ENCODE results near the gene PLA2G4D. TPM values are rescaled to one million over a fixed set of nuclear protein-coding genes. Genes with fewer than 3 reads are reported as not detected.

Gene PLA2G4D
- polyA plus RNA-seq, 5 donors = 0.12 to 0.18 (median 0.16) TPM

DNA sequence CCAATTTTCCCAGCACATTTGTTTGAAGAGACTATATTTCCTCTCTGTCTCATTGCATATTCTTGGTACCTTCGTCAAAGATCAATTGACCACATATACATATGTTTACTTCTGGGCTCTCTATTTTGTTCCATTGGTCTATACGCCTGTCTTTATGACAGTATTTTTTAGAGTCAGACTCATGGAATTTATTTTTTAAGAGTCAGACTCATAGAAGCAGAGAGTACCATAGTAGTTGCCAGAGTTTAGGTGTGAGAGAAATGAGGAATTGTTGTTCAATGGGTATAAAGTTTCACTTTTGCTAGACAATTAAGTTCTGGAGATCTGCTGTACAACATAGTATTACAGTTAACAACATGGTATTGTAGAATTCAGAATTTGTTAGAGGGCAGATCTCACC lies 35.0 kb upstream of the PLA2G4D start:
- DNase-seq = no peak

DNA sequence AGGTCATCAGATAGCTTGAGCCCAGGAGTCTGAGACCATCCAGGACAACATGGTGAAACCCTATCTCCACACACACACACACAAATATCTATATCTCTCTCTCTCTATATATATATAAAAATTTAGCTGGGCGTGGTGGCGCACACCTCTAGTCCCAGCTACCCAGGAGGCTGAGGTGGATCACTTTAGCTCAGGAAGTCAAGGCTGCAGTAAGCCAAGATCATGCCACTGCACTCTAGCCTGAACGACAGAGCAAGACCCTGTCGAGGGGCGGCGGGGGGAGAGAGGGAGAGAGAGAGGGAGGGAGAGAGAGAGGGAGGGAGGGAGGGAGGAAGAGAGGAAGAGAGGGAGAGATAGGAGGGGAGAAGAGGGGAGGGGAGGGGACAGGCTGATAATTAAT lies 34.1 kb upstream of the PLA2G4D start:
- no peak for DNase-seq

DNA sequence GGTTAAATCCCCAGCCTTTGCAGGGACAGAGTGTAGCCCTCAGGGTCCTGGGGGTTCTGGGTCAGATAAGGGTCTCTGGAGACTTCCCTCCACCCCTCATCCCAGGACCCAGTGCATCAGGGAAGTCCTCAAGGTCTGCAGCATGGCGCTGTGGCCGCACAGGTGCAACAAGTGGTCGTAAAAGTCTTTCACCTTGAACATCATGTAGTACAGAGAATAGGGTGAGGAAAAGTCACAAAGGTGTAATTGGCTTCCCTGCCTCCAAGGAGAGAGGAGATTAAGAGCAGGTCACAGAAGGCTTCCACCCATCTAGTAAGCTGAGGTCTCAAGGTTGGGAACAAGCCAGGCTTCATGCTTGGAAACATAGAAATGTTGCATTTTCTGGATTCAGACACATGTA lies 29.2 kb upstream of the PLA2G4D start:
- no peak for DNase-seq

DNA sequence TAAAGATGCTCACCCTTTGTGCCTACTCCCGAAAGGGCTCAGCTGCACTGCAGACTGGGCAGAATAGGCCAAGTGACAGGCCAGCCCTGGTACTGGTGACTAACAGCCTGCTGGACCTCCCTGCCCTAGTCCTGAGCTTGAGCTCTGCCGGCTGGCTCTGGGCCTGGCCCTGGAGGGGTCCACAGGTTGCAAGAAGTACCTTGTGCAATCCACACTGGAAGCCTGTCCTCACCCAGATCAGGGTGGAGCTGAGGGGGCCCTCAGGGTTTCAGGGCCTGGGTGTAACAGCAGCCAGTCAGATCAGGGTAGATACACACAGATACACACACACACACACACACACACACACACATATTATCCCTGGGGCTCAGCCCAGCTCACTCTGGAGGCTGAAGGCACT lies 27.3 kb upstream of the PLA2G4D start:
- no peak for DNase-seq

DNA sequence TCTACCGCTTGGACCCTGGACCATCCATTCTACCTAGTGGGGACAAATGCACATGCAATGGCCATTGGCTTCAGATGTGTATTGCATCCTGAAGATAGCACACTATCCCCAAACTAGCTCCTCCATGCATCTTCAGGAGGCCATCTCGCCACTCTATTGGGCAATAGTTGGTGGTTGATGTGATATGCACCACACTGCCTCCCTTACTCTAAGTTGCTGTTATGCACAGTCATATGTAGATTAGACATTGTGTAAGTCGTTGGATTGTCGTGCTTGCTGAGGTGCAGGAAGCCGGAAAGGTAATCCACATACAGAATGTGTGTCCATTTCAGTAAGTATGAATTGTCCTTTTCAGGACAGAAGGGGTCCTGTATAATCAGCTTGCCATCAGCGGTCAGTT lies 26.7 kb upstream of the PLA2G4D start:
- DNase-seq = no peak

DNA sequence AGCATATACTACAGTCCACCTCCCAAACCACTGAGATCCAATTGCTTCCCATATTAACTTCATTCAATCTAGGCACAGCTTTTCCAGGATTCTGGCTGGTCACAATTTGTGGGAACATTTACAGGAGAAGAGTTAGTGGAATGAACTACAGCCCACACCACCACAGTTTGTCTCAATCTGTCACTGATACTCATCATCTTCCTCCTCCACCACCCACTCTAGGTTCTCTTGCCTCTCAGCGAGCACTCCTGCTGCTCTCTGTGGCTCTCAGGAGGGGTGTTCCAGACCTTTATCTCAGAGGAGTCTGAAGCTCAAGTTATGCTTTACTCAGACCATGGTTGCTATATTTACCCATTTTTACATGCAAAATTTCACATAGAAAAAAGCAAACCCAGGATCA lies 25.9 kb upstream of the PLA2G4D start:
- DNase-seq = no peak

DNA sequence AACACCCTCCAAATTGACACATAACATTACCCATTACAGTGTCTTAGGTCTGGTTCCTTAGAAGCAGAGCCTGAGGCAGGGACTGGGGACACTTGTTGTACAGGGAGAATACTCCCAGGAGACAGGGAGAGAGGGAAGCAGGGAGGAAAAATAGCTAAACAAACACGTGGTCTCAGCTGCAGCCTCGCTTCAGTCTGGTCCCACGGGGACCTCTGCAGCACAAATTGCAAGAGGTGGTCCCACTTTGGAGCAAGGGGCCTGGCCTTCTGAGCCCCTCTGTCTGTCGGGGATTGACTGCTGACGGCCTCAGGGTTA lies 25.0 kb upstream of the PLA2G4D start:
- DNase-seq = no peak

DNA sequence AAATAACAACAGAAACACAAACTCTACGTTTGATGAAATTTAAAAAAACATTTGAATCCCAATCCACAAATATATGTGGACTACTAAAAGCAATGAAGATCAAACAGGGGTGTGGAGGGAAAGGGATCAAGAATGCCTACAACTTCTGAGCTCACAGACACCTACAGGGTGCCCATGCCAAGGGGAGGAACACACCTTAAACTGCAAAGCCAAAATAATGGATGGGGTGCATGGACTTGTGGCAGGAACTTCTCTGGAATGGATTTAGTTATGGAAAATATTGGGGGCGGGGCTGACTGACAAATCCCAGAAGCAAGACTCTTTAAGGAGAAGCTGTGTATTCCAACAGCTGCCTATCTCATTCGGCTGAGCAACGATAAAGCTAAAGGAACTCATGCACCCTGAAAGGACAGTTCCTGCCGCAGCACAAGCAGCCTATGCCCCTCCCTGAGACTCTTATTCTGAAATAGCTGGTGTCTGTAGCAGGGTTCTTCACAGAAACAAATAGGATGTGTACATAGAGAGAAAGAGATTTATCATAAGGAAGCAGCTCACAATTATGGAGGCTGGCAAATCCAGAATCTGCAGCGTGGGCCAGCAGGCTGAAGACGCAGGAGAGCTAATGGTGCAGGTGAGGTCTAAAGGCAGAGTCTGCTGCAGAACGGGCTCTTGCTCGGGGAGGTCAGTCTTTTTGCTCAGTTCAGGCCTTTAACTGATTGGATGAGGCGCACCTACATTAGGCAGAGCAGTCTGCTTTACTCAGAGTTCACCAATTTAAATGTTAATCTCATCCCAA lies 24.5 kb upstream of the PLA2G4D start:
- DNase-seq = no peak

DNA sequence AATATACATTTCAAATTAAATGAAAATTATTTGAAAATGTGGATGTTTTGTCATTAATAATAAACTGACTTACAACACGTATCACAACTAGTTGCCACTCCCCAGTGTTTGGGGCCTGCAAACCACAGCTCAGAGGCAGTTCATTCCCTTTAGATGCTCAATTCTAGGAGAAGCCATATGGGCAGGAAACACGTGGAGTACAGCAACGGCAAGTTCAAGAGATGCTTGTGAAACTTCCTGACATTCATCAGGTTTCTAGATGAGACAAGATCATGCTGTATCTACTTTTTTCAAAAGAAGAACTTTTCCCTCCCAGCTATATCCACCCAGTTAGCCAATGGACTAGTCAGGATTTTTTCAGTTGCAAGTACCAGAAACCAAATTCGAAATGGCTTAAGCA lies 17.6 kb upstream of the PLA2G4D start:
- no peak for DNase-seq

DNA sequence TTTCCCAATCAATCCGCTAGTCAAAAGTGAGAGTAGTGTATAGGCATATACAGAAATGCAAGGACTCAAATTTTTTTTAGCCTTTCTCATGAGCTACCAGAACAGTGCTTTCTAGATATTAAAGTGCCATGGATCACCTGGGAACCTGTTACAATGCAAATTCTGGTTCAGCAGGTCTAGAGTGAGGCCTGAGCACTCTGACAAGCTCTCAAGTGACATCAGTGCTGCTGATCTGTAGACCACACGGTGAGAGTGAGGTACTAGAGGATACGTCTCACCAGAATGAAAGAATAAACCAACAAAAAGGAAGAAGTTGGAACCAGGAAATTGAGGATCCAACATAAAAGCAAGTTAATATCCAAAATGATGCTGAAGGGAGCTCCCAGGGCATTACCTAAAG lies 16.0 kb upstream of the PLA2G4D start:
- no peak for DNase-seq

DNA sequence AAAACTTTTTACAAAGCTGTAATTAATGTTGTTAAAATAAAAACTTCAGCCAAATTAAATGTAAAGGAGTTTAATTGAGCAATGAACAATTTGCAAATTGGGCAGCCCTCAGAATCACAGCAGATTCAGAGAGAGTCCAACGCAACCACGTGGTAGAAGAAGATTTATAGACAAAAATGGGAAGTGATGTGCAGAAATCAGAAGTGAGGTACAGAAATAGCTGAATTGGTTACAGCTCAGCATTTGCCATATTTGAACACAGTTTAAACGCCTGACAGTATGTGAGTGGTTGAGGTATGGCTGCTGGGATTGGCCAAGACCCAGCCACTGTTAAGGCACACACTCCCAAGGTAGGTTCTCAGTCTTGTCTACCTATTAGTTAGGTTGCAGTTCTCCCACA lies 14.4 kb upstream of the PLA2G4D start:
- DNase-seq = no peak

DNA sequence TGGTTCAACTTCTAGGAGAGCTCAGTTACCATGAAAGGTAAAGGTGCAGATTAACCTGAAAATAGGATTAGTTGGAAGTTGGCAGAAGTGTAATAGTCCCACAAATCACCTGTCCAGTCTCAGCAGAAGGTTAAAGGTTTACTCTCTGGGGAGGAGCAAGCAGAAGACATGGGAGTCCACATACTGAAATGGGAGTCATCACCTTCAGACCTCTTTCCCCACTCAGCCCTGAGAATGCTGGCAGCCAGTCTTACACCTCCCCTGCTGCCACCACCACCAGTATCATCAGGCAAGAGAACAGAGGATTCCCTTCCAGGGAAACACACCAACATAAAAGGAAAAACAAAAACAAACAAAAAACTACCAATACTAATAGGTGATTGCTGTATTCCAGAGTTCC lies 13.8 kb upstream of the PLA2G4D start:
- DNase-seq = no peak

DNA sequence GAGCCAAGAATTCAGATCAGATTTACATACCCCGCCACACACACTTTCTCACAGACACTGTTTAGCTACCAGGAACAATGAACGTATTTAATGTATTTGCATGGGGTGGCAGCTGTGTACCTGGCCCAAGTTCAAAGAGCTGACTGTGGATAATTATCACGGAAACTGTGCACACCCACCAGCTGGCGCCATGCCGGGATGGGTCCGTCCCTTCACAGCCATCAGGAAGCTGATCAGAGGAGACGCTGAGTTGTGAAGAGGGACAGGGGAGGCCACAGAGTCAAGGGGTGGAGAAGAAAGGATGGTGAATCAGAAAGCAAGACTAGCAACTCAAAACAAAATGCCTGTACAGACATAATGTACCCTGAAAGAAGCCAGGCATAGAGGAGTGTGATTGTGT lies 13.1 kb upstream of the PLA2G4D start:
- DNase-seq = no peak

DNA sequence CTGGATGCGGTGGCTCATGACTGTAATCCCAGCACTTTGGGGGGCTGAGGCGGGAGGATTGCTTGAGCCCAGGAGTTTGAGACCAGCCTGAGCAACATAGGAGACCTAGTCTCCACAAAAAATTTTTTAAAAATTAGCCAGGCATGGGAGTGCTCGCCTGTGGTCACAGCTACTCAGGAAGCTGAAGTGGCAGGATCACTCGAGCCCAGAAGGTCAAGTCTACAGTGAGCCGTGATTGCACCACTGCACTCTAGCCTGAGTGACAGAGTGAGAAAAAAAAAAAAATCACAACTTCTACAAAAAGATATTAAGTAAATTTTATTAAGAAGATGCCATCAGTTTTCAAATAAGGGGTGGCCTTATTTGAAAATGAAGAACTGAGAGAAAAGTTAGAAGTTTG lies 11.9 kb upstream of the PLA2G4D start:
- no peak for DNase-seq

DNA sequence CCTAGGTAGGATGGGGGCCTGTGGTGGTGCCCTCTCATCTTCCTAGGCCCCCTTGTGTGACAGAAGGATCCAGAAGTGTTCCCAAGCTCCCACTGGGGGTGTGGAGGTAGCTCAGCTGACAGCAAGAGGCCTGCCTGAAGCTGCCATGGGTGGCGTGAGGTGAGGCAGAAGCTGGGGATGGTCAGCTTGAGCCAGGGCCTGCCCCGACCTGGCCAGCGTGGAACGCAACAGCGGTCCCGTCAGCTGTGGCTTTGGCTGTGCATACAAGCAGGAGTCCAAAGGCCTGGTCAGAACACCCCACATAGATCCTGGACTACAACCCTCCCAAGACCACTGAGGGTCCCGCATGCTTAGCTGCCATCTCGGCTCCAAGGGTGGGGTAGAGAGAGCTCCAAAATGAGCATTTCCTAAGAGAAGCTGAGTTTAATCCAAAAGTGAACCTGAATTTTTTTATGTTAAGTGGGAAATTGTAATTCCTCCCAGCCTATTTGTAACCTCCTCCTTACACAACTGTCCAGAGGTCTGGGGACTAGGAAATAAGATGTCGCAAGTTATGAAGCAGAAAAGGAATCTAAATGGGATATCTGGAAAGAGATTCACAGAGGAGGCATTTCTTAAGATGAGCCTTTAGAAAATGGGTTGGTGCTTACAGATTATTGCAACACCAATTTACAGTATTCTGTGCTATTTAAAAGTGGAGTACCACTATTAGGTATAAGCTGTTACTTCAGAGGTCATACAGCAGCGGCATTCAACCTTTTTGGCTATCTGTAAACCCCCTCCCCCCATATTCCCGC lies 9.9 kb upstream of the PLA2G4D start:
- DNase-seq = no peak

DNA sequence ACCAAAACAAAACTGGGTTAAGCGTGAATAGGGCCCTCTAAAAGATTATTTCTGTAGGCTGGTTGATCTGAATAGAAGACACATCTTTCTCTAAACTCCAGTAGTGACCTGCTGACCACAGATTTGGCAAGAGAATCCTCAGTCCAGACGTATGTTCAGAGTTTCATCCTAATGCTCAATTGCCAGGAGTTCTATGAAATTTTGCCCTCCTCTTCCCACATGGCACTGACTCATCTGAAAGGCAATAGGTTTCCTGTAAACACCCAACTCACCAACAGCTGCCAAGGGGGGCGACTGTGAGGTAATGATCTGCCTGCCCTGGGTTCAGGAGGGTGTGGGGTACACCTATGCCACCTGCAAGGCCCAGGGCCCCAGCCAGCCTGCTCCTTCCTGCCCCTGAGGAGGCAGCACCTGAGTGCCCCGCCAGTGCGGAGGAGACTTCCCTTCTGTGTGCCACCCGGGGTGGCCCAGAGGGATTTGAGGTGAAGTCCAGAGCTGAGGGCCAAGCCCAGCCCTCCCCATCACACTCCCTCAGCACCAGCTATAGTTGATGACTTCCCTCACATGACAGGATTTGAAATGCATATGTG lies 8.4 kb upstream of the PLA2G4D start:
- no peak for DNase-seq

DNA sequence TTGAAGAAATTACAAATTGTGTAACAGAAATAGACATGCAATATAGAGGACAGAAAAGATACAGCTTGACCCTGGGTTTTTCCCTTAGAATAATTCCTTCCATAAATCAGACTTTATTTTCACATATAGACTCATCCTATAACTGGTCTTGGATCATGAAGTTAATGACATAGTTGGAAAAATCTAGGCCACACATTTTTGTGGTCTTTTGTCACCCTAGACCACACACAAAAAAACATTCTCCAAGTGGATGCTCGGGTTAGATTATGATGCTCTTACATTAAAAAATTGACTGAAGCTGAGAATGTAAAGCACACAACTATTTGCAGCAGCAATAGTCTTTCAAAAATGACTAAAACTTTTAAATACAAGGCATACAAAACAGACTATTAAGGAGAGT lies 7.5 kb upstream of the PLA2G4D start:
- DNase-seq = no peak

DNA sequence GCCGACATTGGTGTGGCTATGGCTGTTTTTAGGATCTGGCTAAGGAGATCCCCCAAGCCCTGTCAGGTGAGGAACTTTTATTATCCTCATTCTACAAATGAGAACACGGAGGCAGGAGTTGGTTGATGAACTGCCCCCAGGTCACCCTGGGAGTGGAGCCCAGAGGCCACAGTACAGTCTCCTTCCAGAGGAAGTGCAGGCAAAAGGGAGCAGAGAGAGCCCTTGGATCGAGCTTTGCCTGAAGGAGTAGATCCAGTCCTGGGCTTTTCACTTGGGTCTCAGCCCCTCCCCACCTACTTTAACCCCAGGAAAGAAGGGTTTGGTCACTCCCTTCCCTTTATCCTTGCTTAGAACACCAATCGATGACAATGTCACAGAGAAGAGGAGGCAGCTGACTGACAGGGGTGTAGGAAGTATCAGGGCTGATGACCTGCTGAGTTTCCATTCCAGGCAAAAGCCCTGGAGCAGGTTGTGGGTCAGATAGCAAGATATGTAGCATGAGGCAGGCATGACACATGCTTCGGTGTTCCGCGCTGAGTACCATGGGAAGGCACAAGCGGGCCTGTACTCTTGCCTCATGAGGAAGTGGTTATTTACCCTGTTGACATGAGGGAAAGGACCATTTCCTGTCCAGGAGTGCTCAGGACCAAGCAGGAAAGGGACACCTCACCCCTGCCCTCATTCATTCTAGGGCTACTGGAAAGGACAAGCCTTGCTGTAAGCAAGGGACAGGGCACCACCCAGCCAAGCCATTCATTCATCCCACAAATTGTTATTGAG lies 5.8 kb upstream of the PLA2G4D start:
- DNase-seq = no peak

DNA sequence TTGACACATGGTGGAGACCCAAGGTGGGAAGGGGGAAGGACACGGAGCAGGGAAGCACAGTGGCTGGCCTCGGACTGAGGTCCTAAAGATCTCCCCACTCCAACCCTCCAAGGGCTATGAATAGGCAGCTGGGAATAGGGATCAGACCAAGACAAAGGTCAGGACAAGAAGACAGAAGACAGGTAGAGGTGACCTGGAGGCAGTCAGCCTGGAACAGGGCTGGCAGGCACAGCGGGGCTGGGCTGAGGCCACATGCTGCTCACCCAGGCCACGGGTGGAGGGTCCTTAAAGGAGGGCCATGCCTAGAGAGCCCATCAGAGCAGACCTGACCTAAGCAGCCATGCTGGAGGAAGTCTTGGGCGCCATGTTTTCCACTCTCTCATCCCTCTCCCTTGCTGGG lies 2.7 kb upstream of the PLA2G4D start:
- no peak for DNase-seq

DNA sequence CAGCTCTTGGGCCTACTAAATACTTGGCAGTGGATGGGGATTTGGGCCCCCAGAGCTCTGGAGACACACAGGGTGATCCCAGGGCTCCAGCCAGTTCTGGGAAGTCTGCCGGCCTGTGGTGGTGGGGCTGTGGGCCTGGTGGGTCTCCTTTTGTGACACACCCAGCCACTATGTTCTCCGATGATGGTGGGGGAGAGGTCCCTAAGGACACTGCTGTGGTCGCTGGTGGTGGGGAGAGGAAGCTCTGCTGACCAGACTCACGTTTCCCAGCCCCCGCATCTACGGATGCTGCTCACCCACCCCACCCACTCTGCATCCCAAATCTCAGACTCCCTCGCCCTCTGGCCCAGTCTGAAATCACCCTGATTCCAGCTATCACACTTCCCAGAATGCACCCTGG lies 396 bp downstream of the PLA2G4D start:
- DNase-seq = no peak

DNA sequence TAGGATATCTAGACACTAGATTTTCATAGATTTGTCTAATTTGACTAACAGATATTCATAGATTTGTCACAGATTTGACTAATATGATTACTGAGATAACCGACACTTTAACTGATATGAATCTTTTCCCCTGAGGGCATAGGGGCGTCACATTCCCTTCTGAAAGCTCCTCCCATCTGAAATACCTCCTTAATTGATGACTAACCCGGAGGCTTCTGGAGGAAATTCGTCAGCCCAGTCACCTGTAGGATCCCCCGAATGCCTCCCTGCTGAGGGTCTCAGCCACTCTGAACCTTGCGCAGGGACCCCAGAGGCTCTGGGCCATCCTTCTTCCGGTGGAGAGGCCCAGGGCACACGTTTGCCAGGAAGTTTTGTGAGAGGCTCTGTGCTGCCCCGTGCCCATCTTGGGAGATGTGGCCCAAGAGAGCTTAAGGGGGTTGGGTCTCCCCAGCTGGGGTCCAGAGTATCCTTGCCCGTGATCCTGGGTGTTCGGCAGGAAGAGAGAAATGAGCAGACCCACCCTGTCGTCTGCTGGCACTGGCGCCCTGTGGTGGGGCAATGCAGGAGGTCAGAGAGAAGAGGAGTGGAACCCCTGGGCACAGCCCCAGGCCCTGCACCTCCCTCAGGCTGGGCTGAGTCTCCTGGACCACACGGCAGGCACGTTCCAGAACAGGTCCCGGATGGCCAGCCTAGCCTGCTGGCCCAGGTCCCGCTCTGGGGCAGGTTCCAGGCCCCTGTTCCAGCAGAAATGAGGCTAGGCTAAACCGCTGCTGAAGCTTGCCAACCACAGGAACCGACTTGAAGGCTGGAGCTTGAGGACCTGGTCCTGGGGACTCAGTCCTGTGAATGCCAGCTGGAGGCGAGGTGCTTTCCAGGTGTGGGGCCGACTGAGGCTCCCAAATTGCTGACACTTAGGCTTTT lies 1.7 kb downstream of the PLA2G4D start:
- no peak for DNase-seq

Measured in right lung (tissue), 5 donors.